GM23338 (cell line): ENCODE results near the gene TMEM247.
"Not testable (repeated sequence)": the region's sequence is repeated elsewhere in the genome, so short reads cannot be mapped to it uniquely, and the experiment has no call there.

ENCODE experiments used
- CREB1 ChIP-seq: fragments of 250-450 bp; sonication (Bioruptor Pico); IDR thresholded peaks from 2 replicates; pipeline ENCODE4 v1.5.0; 2020; ENCODE audit warnings: low read depth, mild to moderate bottlenecking, moderate library complexity
- CTCF ChIP-seq, 2 experiments: fragments of 200-600 bp in 1 of 2; sonication (generic) in 1 of 2; conservative IDR thresholded peaks; 2 replicates each; pipeline versions ENCODE4 v1.5.1 to v1.6.1; 2016 to 2017; ENCODE audit warnings: antibody characterized with exemption in 2 of 2, low read depth in 2 of 2, mild to moderate bottlenecking in 2 of 2, moderate library complexity in 1 of 2
- EZH2 ChIP-seq: fragments of 200-600 bp; sonication (generic); IDR thresholded peaks from one replicate; pipeline ENCODE4 v1.8.0; 2017; ENCODE audit warnings: antibody characterized with exemption, mild to moderate bottlenecking, low read depth; ENCODE audit not compliant: unreplicated experiment
- EZH2phosphoT487 ChIP-seq: fragments of 200-600 bp; sonication (generic); IDR thresholded peaks from one replicate; pipeline ENCODE4 v1.8.1; 2018; ENCODE audit warnings: antibody characterized with exemption; ENCODE audit not compliant: unreplicated experiment
- POLR2AphosphoS5 ChIP-seq: IDR thresholded peaks from 2 replicates; pipeline ENCODE4 v1.6.1; 2016; ENCODE audit warnings: antibody characterized with exemption, low read depth
- REST ChIP-seq: IDR thresholded peaks from one replicate; pipeline ENCODE4 v1.6.1; 2018; ENCODE audit warnings: antibody characterized with exemption; ENCODE audit not compliant: unreplicated experiment
- ZNF114 ChIP-seq: fragments of 250-450 bp; sonication (Bioruptor Pico); IDR thresholded peaks from 2 replicates; pipeline ENCODE4 v1.5.0; 2020; ENCODE audit warnings: mild to moderate bottlenecking, moderate library complexity
- ZNF331 ChIP-seq: fragments of 250-450 bp; sonication (Bioruptor Pico); IDR thresholded peaks from 2 replicates; pipeline ENCODE4 v1.5.0; 2020; ENCODE audit warnings: low read depth, mild to moderate bottlenecking, moderate library complexity

- not testable (repeated sequence) for TF ChIP-seq CTCF (conservative IDR thresholded peaks at IDR 0.05; ENCODE audit: low read depth in 2 of 2); REST; POLR2AphosphoS5; EZH2; ZNF331; EZH2phosphoT487; CREB1 (CRISPR knock-in tag); ZNF114
These were observed 43.0 kb downstream of the TMEM247 start for GRCh38 chr2:46522385-46522784.
